ENCODE measurements around the gene POLQ.

POLQ gene

GRCh38 chr3:121515313-121515712 is 30.5 kb downstream of the POLQ start:
- no peak for TF ChIP-seq CTCF (IDR thresholded peaks at IDR 0.05; ENCODE audit: control insufficient read depth, extremely low read depth, insufficient read depth)
- H3K4me3 ChIP-seq (ENCODE audit: low read depth, low read length) = no peak overlapping the region
- no peak for DNase-seq (ENCODE audit: low read depth)

GRCh38 chr3:121514496-121514895 is 31.3 kb downstream of the POLQ start:
- H3K4me3 ChIP-seq (ENCODE audit: low read depth, low read length) = no peak overlapping the region
- no peak for DNase-seq (ENCODE audit: low read depth)
- no peak for TF ChIP-seq CTCF (IDR thresholded peaks at IDR 0.05; ENCODE audit: control insufficient read depth, extremely low read depth, insufficient read depth)

- DNase-seq (ENCODE audit: low read depth) = no peak
- TF ChIP-seq CTCF (IDR thresholded peaks at IDR 0.05; ENCODE audit: control insufficient read depth, extremely low read depth, insufficient read depth) = no peak
- no peak overlapping the region for H3K4me3 ChIP-seq (ENCODE audit: low read depth, low read length)
These were observed 37.4 kb downstream of the POLQ start for GRCh38 chr3:121508389-121508788.

GRCh38 chr3:121505256-121505655 is 40.5 kb downstream of the POLQ start:
- no peak overlapping the region for H3K4me3 ChIP-seq (ENCODE audit: low read depth, low read length)
- TF ChIP-seq CTCF (IDR thresholded peaks at IDR 0.05; ENCODE audit: control insufficient read depth, extremely low read depth, insufficient read depth) = no peak
- peak; percentile 69 for DNase-seq (ENCODE audit: low read depth)

- no peak for TF ChIP-seq CTCF (IDR thresholded peaks at IDR 0.05; ENCODE audit: control insufficient read depth, extremely low read depth, insufficient read depth)
- H3K4me3 ChIP-seq (ENCODE audit: low read depth, low read length) = no peak overlapping the region
- DNase-seq (ENCODE audit: low read depth) = no peak
These were observed 41.2 kb downstream of the POLQ start for GRCh38 chr3:121504618-121505017.

- DNase-seq (ENCODE audit: low read depth) = no peak
- no peak for TF ChIP-seq CTCF (IDR thresholded peaks at IDR 0.05; ENCODE audit: control insufficient read depth, extremely low read depth, insufficient read depth)
- H3K4me3 ChIP-seq (ENCODE audit: low read depth, low read length) = no peak overlapping the region
These were observed 49.0 kb downstream of the POLQ start for GRCh38 chr3:121496786-121497185.

- DNase-seq (ENCODE audit: low read depth) = no peak
- TF ChIP-seq CTCF (IDR thresholded peaks at IDR 0.05; ENCODE audit: control insufficient read depth, extremely low read depth, insufficient read depth) = peak; percentile 54
- H3K4me3 ChIP-seq (ENCODE audit: low read depth, low read length) = no peak overlapping the region
These were observed 52.4 kb downstream of the POLQ start for GRCh38 chr3:121493431-121493830.
